Activated T-helper 1 cell treated with anti-CD3 and anti-CD28 coated beads, Interleukin-12 subunit alpha, Interleukin-12 subunit beta, Interleukin-2, Interleukin-4 antibody, amounts not matched to agents 30 ng/mL and 10 ng/mL and 1 ng/mL, durations not matched to agents 14 hours and 24 hours and 36 hours (primary cell): Measurements from ENCODE around the gene ZFYVE1. TPM values are rescaled to one million over a fixed set of nuclear protein-coding genes. Genes with fewer than 3 reads are reported as not detected.
"Not testable (repeated sequence)": the region's sequence is repeated elsewhere in the genome, so short reads cannot be mapped to it uniquely, and the experiment has no call there.

Experiments
- DNase-seq: peaks from one replicate; pipeline ENCODE4 v3.0.0; 2021; ENCODE audit warnings: low spot score
- H3K27ac Mint-ChIP-seq: one replicate; pipeline ENCODE4 v1.8.0; 2021; ENCODE audit warnings: mild to moderate bottlenecking, mixed read lengths
- H3K27me3 Mint-ChIP-seq: one replicate; pipeline ENCODE4 v1.8.0; 2022; ENCODE audit warnings: mild to moderate bottlenecking, moderate library complexity, mixed read lengths; ENCODE audit not compliant: insufficient read depth
- H3K36me3 Mint-ChIP-seq: one replicate; pipeline ENCODE4 v1.8.0; 2021; ENCODE audit warnings: low read depth, mixed read lengths
- H3K4me1 Mint-ChIP-seq: one replicate; pipeline ENCODE4 v1.8.0; 2021; ENCODE audit warnings: low read depth, mixed read lengths
- H3K4me3 Mint-ChIP-seq: one replicate; pipeline ENCODE4 v1.8.0; 2021; ENCODE audit warnings: mild to moderate bottlenecking, moderate library complexity, mixed read lengths
- H3K9me3 Mint-ChIP-seq: one replicate; pipeline ENCODE4 v1.8.0; 2021; ENCODE audit warnings: mixed read lengths
- intact Hi-C: fragments of 100-400 bp; cut with micrococcal nuclease; formaldehyde crosslinking; loops from one replicate; pipeline ENCODE4 v1.15.1; 2024
- total RNA-seq: library from RNA; stranded (reverse); gene quantifications from 2 replicates; pipeline ENCODE4 v1.2.3, GENCODE V29; 2022

The ZFYVE1 gene
- total RNA-seq, 1 donor from 2014 or later: 7.1 TPM

GRCh38 chr14:72966038-72966437 lies 60.9 kb downstream of the ZFYVE1 start:
- Mint-ChIP-seq H3K9me3 (no peaks in the 10 kb centered on the region), H3K4me3 (no peak overlapping the region), H3K27ac (no peak overlapping the region), H3K36me3 (peaks cover 28% of the 10 kb centered on the region), H3K27me3 (no peaks in the 10 kb centered on the region), H3K4me1 (peaks cover 7% of the 10 kb centered on the region)
- DNase-seq: no peak
- intact Hi-C loops: no loop called here

DNA sequence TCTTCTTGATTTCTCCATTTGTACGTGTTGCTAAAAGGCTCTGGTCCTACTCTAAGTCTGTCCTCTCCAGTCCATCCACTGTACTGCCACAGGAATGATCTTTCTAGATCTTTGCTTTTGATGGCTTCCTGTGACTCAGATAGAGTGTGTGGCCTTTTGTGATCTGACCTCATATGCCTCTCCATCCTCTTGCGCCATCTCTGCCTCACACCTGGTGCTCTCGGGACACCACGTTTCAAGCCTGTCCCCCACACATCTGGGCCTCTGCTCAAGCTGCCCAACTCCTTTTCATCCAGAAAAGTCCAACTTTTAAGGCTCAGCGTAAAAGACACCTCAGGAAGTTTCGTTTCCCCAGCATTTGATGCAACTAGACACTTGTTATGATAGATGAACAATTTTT lies 61.7 kb downstream of the ZFYVE1 start:
- H3K4me1 Mint-ChIP-seq: peaks cover 7% of the 10 kb centered on the region
- no peaks in the 10 kb centered on the region for H3K9me3 Mint-ChIP-seq
- H3K4me3 Mint-ChIP-seq: no peak overlapping the region
- peaks cover 34% of the 10 kb centered on the region for H3K36me3 Mint-ChIP-seq
- intact Hi-C loops: no loop called here
- peak overlapping the region; percentile 8 for H3K27ac Mint-ChIP-seq
- H3K27me3 Mint-ChIP-seq: no peaks in the 10 kb centered on the region
- no peak for DNase-seq

DNA sequence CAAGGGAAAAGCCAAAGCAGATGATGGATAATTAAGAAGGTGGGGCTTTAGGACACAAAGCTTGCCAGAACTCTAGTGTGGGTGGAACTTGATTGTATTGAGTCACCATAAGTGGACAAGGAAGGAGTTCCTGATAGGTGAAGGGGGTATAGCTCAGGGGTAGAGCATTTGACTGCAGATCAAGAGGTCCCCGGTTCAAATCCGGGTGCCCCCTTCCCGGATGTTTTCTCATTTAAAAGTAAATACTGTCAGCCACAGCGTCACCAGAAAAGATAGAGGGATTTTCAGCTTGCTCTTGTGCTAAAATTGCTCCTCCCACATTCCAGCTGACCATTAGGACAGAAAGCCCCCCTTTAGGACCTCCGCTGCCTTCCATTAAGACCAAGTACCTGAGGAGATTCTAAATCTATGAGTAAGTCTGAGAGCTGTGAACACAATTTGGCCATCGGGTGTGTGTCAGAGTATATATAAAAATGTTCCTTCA lies 64.0 kb downstream of the ZFYVE1 start:
- Mint-ChIP-seq H3K4me3 (no peak overlapping the region), H3K27me3 (no peaks in the 10 kb centered on the region), H3K36me3 (peaks cover 26% of the 10 kb centered on the region), H3K27ac (no peak overlapping the region), H3K4me1 (peaks cover 7% of the 10 kb centered on the region), H3K9me3 (no peaks in the 10 kb centered on the region)
- intact Hi-C loops: no loop called here
- DNase-seq: no peak

DNA sequence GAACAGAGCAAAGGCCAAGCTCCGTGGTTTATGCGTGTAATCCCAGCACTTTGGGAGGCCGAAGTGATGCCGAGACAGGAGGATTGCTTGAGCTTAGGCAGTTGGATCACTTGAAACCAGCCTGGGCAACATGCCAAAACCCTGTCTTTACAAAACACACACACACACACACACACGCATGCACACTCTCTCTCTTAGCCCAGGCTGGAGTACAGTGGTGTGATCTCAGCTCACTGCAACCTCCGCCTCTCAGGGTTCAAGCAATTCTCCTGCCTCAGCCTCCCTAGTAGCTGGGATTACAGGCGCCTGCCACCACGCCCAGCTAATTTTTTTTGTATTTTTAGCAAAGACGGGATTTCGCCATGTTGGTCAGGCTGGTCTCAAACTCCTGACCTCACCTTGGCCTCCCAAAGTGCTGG lies 64.6 kb downstream of the ZFYVE1 start:
- intact Hi-C loops, H3K27me3 Mint-ChIP-seq, H3K9me3 Mint-ChIP-seq, H3K4me1 Mint-ChIP-seq, H3K27ac Mint-ChIP-seq, DNase-seq, H3K4me3 Mint-ChIP-seq: not testable (repeated sequence)
- H3K36me3 Mint-ChIP-seq: peaks cover 32% of the 10 kb centered on the region

DNA sequence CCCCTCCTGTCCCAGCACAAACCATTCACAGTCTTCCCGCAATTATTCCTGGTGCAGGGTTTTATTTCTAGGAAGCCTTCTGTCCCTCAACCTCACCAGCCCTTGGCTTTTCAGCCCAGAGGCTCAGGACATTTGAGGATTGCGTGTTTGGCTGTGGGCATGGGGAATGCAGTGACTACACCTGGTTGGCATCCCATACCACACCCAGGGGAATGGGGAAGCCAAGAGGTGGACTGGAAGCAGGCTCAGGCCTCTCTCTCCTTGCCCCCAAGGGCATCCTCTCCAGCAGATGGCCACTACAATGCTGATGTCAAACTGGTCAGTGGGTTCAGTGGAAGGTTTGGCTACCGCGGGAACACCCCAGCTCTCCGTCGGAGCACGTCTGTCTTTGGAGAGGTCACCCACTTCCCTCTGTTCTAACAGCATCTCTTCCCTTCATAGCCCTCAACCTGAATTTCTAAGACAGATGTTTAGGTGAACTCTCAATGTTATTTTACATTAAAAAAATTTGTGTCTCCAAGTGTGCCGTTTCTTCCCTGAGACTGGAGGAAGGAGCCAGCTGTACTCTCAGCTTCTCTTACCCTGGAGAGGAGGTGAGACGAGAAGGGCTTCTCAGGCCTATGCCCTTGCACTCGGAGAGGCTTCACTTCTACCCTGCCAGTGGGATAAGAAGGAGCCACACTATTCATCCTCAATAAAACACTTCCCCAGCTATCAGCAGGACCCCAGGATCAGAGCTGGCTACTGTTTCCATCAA lies 65.1 kb downstream of the ZFYVE1 start:
- no peak overlapping the region for H3K4me3 Mint-ChIP-seq
- H3K36me3 Mint-ChIP-seq: peaks cover 35% of the 10 kb centered on the region
- no peaks in the 10 kb centered on the region for H3K9me3 Mint-ChIP-seq
- H3K4me1 Mint-ChIP-seq: peaks cover 7% of the 10 kb centered on the region
- H3K27ac Mint-ChIP-seq: no peak overlapping the region
- no peak for DNase-seq
- intact Hi-C loops: no loop called here
- no peaks in the 10 kb centered on the region for H3K27me3 Mint-ChIP-seq

- H3K4me3 Mint-ChIP-seq, intact Hi-C loops, H3K27me3 Mint-ChIP-seq, H3K9me3 Mint-ChIP-seq, H3K27ac Mint-ChIP-seq, H3K4me1 Mint-ChIP-seq, DNase-seq: not testable (repeated sequence)
- peaks cover 41% of the 10 kb centered on the region for H3K36me3 Mint-ChIP-seq
Measured at GRCh38 chr14:72961016-72961415, 65.9 kb downstream of the ZFYVE1 start.

GRCh38 chr14:72958548-72958947 lies 68.4 kb downstream of the ZFYVE1 start:
- DNase-seq: no peak
- Mint-ChIP-seq H3K27ac (no peak overlapping the region), H3K9me3 (no peaks in the 10 kb centered on the region), H3K4me1 (no peaks in the 10 kb centered on the region), H3K27me3 (no peaks in the 10 kb centered on the region), H3K4me3 (no peak overlapping the region), H3K36me3 (peaks cover 47% of the 10 kb centered on the region)
- intact Hi-C loops: no loop called here

DNA sequence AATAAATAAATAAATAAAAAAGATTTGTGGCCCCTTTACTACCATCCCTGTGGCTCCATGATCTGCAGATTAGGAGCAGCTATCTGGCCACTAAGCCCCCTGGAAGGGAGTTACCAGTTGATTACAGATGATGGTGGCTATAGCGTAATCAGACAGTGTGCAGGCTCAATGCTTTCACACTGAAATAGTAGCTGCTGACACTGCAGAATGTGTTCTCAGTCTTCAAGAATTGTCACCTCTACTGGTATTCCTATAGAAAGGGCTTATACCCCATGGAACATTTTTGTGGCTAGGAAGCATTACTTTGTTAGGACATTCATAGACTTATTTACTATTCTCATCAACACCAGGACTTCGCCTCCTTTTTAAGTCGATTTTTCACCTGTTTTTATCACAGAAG lies 69.7 kb downstream of the ZFYVE1 start:
- Mint-ChIP-seq H3K4me3 (no peak overlapping the region), H3K27ac (no peak overlapping the region), H3K27me3 (no peaks in the 10 kb centered on the region), H3K36me3 (peaks cover 42% of the 10 kb centered on the region), H3K4me1 (no peaks in the 10 kb centered on the region), H3K9me3 (no peaks in the 10 kb centered on the region)
- DNase-seq: no peak
- intact Hi-C loops: no loop called here

GRCh38 chr14:72956741-72957140 lies 70.2 kb downstream of the ZFYVE1 start:
- H3K27ac Mint-ChIP-seq, H3K27me3 Mint-ChIP-seq, DNase-seq, H3K4me3 Mint-ChIP-seq, intact Hi-C loops, H3K4me1 Mint-ChIP-seq, H3K9me3 Mint-ChIP-seq: not testable (repeated sequence)
- peaks cover 38% of the 10 kb centered on the region for H3K36me3 Mint-ChIP-seq

DNA sequence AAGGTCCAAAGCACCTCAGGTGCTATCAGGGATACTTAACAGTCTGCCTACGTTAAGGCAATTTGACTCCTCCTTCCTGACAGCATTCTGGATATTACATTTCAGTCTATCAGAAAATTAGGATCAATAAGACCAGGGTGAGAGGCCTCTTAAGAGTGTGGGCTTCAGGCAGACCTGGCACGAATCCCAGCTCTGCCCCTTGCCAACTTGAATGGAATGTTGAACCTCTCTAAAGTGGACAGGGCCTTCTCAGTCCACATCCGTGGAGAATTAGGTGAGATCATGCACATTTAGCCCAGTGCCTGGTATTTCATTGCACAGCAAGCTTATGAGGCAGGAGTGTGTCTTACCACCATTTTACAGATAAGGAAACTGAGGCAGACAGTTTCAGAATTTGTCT lies 74.7 kb downstream of the ZFYVE1 start:
- Mint-ChIP-seq H3K27ac (no peak overlapping the region), H3K27me3 (no peaks in the 10 kb centered on the region), H3K4me3 (no peak overlapping the region), H3K4me1 (peaks cover 5% of the 10 kb centered on the region), H3K36me3 (peaks cover 24% of the 10 kb centered on the region), H3K9me3 (no peaks in the 10 kb centered on the region)
- intact Hi-C loops: no loop called here
- no peak for DNase-seq

DNA sequence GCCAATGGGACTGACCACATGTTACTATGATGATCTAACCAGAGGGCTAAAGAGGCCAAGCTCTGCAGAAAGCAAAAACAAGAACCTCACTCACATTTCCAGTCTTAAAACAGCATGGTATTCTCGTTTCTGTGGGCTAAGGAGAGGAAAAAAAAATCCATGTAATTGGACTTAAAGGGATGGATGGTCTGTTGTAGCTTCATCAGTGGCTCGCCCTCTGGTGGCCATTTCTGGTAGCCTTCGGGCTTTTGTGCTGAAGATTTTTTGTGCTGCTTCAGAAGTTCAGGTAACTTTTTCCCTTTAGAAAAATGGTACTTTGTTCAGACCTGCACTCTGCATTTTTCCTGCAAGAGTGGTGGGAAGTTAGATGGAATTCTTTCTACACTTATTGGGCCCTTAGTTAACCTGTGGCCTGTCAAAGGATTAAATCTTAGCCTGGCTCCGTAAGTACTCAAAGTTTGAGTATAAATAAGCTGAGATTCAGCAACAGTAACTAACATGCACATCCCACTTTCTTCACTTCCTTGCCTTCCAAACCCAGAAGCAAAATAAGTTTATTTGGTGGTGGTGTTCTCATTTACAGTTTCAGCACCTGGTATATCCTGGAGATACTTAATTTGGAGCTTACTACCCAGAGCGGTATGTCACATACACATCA lies 78.3 kb downstream of the ZFYVE1 start:
- peak; percentile 41 for DNase-seq
- H3K36me3 Mint-ChIP-seq: peaks cover 17% of the 10 kb centered on the region
- peaks cover 5% of the 10 kb centered on the region for H3K4me1 Mint-ChIP-seq
- intact Hi-C loops: loop anchor here (1.0 kb wide), 2 partner anchors 43 to 431 kb away; no protein-coding TSS in a partner anchor
- no peaks in the 10 kb centered on the region for H3K27me3 Mint-ChIP-seq
- no peaks in the 10 kb centered on the region for H3K9me3 Mint-ChIP-seq
- no peak overlapping the region for H3K27ac Mint-ChIP-seq
- H3K4me3 Mint-ChIP-seq: no peak overlapping the region

DNA sequence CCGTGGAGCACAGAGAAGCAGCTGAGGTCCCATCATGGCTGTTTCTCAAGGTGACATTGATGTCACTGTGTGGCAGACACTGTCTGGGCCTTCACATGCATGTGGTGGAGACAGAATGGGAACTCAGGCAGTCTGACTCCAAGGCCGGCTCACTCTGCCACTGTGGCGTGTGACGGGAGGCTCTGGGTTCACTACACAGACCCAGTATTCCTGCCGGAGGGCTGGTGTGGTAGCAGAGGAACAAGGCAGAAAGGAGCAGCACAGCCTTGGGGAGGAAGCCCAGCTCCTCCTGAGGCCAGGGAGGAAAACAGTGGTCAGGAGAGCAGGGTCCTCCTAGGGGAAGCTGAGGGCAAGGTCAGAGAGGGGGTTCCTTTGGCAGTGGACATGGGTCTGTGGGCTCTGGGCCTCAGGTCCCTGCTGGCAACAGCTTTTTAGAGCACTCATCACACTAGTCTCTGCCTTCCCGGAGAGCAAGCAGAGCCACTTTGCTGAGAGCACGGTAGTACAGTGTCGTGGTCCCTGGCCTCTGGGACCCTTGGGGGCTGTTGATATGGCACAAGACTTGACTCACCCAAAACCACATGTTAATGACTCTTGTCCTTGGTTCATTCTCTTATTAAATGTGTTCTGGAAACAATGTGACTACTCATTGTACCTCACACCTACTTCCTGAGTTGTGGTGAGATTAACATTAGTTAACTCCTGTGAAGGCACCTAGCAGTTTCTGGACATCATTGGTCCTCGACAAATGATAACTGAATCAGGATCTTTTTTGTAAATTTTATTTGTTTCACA lies 79.3 kb downstream of the ZFYVE1 start:
- Mint-ChIP-seq H3K27ac (no peak overlapping the region), H3K9me3 (no peaks in the 10 kb centered on the region), H3K4me3 (no peak overlapping the region), H3K4me1 (peaks cover 5% of the 10 kb centered on the region), H3K36me3 (peaks cover 23% of the 10 kb centered on the region), H3K27me3 (no peaks in the 10 kb centered on the region)
- no peak for DNase-seq
- intact Hi-C loops: loop anchor here (1.0 kb wide), 2 partner anchors 42 to 430 kb away; no protein-coding TSS in a partner anchor

GRCh38 chr14:72946491-72946890 lies 80.4 kb downstream of the ZFYVE1 start:
- intact Hi-C loops: no loop called here
- DNase-seq: no peak
- Mint-ChIP-seq H3K9me3 (no peaks in the 10 kb centered on the region), H3K27ac (no peak overlapping the region), H3K36me3 (peaks cover 27% of the 10 kb centered on the region), H3K4me1 (peaks cover 5% of the 10 kb centered on the region), H3K4me3 (no peak overlapping the region), H3K27me3 (no peaks in the 10 kb centered on the region)
